Adrenal gland (tissue), 5 donors: ENCODE data around the gene PATJ.

Experiments
- POLR2A ChIP-seq, 2 donors: fragments of 450-650 bp; IDR thresholded peaks; one replicate each; pipeline ENCODE4 v1.6.1; 2017; ENCODE audit warnings: antibody characterized with exemption in 2 of 2, mild to moderate bottlenecking in 2 of 2, moderate library complexity in 1 of 2
- TF ChIP-seq, protein P1 (sequence below), 6 experiments: fragments of 450-650 bp in 4 of 6; fragments of 200-600 bp in 2 of 6; sonication (generic) in 1 of 6; IDR thresholded peaks; 1 replicate in 5 of 6; 2 replicates in 1 of 6; pipeline versions ENCODE4 v1.5.1 to v1.8.0; 2016 to 2021; ENCODE audit warnings: antibody characterized with exemption in 6 of 6, mild to moderate bottlenecking in 2 of 6, moderate library complexity in 1 of 6
- donor health status: DM: no; HTN: no; CAD: no.

DNA sequence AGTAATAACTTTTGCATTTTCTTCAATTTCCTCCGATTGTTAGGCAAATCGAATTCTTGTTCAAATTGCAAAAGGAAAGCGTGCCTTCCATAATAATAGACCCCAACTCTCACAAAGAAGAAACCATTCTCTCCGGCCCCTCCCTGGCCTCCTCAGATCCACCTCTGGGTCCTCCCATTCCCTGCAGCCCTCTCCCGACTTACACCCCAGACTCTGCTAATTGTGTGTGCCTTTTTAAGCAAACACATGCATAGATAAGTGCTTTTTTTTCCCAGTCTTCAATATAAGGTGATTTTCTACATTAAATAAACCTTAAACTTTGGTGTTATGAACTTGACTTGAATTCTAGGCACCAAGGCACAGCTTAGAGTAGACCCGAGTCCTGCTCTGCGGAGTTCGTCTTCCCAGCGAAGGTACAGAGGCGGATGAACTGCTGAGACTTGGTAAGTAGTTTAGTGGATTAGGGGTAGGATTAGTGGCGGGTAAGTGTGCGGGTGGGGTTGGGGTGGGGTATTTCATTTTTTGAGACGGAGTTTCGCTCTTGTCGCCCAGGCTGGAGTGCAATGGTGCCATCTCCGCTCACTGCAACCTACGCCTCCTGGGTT lies 453.9 kb downstream of the PATJ start:
- TF ChIP-seq, protein P1, sequence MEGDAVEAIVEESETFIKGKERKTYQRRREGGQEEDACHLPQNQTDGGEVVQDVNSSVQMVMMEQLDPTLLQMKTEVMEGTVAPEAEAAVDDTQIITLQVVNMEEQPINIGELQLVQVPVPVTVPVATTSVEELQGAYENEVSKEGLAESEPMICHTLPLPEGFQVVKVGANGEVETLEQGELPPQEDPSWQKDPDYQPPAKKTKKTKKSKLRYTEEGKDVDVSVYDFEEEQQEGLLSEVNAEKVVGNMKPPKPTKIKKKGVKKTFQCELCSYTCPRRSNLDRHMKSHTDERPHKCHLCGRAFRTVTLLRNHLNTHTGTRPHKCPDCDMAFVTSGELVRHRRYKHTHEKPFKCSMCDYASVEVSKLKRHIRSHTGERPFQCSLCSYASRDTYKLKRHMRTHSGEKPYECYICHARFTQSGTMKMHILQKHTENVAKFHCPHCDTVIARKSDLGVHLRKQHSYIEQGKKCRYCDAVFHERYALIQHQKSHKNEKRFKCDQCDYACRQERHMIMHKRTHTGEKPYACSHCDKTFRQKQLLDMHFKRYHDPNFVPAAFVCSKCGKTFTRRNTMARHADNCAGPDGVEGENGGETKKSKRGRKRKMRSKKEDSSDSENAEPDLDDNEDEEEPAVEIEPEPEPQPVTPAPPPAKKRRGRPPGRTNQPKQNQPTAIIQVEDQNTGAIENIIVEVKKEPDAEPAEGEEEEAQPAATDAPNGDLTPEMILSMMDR (IDR thresholded peaks at IDR 0.05) = no peak
- no peak for TF ChIP-seq POLR2A (IDR thresholded peaks at IDR 0.05)
